ENCODE results near the gene RGS12.

DNA sequence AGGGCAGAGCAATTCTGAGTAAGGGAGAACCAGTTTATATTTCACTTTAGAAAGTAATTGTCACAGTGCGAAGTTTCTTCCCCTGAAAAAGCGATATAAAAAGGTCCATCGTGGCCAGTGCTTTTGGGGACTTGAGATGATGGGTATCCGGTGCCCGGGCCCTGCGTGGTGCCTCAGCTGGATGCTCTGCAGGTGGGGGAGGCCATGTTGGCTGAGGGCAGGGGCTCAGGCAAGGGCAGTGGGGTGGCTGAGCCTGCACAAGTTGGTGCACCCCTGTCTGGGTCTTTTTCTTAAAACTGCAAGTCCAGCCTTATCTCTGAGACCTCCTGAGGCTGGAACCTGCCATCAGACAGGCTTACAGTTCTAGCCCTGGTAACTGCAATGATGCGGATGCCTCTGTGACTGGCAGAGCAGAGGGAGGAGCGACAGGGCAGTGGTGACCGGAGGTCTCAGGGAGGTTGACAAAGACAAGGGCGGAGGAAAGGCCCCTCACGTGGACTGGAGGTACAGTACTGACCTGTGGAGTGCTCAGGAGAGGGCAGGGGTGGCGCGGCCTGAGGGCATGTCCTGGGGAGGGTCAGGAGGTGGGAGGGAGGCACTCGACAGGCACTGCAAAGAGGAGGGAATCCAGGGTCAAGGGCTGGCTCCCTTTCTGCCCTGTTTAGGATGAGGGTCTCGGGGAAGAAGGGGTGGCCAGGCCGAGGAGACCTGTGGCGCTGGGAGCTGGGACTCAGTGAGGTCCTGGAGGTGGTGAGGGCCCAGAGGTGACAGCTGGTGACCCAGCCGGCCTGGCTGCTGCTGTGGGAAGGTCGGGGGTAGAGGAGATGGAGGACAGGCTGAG lies 1.8 kb downstream of the RGS12 start:
- TF ChIP-seq, protein P1, sequence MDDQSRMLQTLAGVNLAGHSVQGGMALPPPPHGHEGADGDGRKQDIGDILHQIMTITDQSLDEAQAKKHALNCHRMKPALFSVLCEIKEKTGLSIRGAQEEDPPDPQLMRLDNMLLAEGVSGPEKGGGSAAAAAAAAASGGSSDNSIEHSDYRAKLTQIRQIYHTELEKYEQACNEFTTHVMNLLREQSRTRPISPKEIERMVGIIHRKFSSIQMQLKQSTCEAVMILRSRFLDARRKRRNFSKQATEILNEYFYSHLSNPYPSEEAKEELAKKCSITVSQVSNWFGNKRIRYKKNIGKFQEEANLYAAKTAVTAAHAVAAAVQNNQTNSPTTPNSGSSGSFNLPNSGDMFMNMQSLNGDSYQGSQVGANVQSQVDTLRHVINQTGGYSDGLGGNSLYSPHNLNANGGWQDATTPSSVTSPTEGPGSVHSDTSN (IDR thresholded peaks at IDR 0.05): no peak
- TF ChIP-seq, protein P2, sequence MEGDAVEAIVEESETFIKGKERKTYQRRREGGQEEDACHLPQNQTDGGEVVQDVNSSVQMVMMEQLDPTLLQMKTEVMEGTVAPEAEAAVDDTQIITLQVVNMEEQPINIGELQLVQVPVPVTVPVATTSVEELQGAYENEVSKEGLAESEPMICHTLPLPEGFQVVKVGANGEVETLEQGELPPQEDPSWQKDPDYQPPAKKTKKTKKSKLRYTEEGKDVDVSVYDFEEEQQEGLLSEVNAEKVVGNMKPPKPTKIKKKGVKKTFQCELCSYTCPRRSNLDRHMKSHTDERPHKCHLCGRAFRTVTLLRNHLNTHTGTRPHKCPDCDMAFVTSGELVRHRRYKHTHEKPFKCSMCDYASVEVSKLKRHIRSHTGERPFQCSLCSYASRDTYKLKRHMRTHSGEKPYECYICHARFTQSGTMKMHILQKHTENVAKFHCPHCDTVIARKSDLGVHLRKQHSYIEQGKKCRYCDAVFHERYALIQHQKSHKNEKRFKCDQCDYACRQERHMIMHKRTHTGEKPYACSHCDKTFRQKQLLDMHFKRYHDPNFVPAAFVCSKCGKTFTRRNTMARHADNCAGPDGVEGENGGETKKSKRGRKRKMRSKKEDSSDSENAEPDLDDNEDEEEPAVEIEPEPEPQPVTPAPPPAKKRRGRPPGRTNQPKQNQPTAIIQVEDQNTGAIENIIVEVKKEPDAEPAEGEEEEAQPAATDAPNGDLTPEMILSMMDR (IDR thresholded peaks at IDR 0.05): no peak
- TF ChIP-seq, protein P3, sequence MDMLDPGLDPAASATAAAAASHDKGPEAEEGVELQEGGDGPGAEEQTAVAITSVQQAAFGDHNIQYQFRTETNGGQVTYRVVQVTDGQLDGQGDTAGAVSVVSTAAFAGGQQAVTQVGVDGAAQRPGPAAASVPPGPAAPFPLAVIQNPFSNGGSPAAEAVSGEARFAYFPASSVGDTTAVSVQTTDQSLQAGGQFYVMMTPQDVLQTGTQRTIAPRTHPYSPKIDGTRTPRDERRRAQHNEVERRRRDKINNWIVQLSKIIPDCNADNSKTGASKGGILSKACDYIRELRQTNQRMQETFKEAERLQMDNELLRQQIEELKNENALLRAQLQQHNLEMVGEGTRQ (IDR thresholded peaks at IDR 0.05): no peak
- TF ChIP-seq CEBPB (IDR thresholded peaks at IDR 0.05) (no peak), POLR2A (IDR thresholded peaks at IDR 0.05; ENCODE audit: low read length) (no peak), EP300 (IDR thresholded peaks at IDR 0.05) (no peak), SMC3 (IDR thresholded peaks at IDR 0.05) (no peak), KDM5A (IDR thresholded peaks at IDR 0.05) (no peak)
- TF ChIP-seq, protein P4, sequence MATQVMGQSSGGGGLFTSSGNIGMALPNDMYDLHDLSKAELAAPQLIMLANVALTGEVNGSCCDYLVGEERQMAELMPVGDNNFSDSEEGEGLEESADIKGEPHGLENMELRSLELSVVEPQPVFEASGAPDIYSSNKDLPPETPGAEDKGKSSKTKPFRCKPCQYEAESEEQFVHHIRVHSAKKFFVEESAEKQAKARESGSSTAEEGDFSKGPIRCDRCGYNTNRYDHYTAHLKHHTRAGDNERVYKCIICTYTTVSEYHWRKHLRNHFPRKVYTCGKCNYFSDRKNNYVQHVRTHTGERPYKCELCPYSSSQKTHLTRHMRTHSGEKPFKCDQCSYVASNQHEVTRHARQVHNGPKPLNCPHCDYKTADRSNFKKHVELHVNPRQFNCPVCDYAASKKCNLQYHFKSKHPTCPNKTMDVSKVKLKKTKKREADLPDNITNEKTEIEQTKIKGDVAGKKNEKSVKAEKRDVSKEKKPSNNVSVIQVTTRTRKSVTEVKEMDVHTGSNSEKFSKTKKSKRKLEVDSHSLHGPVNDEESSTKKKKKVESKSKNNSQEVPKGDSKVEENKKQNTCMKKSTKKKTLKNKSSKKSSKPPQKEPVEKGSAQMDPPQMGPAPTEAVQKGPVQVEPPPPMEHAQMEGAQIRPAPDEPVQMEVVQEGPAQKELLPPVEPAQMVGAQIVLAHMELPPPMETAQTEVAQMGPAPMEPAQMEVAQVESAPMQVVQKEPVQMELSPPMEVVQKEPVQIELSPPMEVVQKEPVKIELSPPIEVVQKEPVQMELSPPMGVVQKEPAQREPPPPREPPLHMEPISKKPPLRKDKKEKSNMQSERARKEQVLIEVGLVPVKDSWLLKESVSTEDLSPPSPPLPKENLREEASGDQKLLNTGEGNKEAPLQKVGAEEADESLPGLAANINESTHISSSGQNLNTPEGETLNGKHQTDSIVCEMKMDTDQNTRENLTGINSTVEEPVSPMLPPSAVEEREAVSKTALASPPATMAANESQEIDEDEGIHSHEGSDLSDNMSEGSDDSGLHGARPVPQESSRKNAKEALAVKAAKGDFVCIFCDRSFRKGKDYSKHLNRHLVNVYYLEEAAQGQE (IDR thresholded peaks at IDR 0.05): no peak

Measured in A549 (cell line).